Kidney (tissue), 22 donors: ENCODE results near the gene DOK3. TPM values are rescaled to one million over a fixed set of nuclear protein-coding genes. Genes with fewer than 3 reads are reported as not detected.
A peak's percentile ranks its signal among the peaks of the same experiment; 100 is the strongest.

Experiments used
- DNase-seq, 5 donors: peaks; one replicate each; pipeline ENCODE4 v3.0.0-alpha.2; 2013 to 2020
- FAIRE-seq: peaks from 2 replicates; lab custom pipeline; 2012; peaks lifted over from hg19 to GRCh38; lab: Jason Lieb, UNC
- H3K27ac ChIP-seq, 2 donors: one replicate each; pipeline ENCODE4 v1.7.0; 2013; ENCODE audit warnings: low read depth in 2 of 2, low read length in 2 of 2, inconsistent platforms in 1 of 2
- H3K27me3 ChIP-seq: one replicate; pipeline ENCODE4 v1.7.1; 2013; ENCODE audit warnings: low read length, inconsistent platforms; ENCODE audit not compliant: control insufficient read depth, insufficient read depth
- H3K36me3 ChIP-seq, 3 donors: one replicate each; pipeline versions ENCODE4 v1.7.0 to v1.7.1; 2013; ENCODE audit warnings: low read length in 3 of 3, control low read depth in 1 of 3, inconsistent platforms in 1 of 3; ENCODE audit not compliant: insufficient read depth in 3 of 3, control insufficient read depth in 2 of 3
- H3K4me1 ChIP-seq, 3 donors: one replicate each; pipeline versions ENCODE4 v1.7.0 to v1.7.1; 2013; ENCODE audit warnings: low read length in 3 of 3, inconsistent platforms in 1 of 3, low read depth in 1 of 3; ENCODE audit not compliant: control insufficient read depth in 2 of 3, insufficient read depth in 2 of 3
- H3K4me3 ChIP-seq, 3 donors: one replicate each; pipeline versions ENCODE4 v1.7.0 to v1.8.1; 2013; ENCODE audit warnings: low read length in 3 of 3, control low read depth in 1 of 3, inconsistent platforms in 1 of 3
- H3K9ac ChIP-seq, 3 donors: one replicate each; pipeline versions ENCODE4 v1.7.0 to v1.7.1; 2013; ENCODE audit warnings: low read length in 3 of 3, control low read depth in 1 of 3, inconsistent platforms in 1 of 3
- H3K9me3 ChIP-seq, 3 donors: one replicate each; pipeline versions ENCODE4 v1.7.0 to v1.7.1; 2013; ENCODE audit warnings: low read length in 3 of 3, control low read depth in 1 of 3, inconsistent platforms in 1 of 3; ENCODE audit not compliant: control insufficient read depth in 2 of 3, insufficient read depth in 1 of 3
- intact Hi-C: fragments of 100-400 bp; cut with DNase I; formaldehyde crosslinking; loops from one replicate; pipeline ENCODE4 v1.11.1; 2022
- long read RNA-seq, 10 donors: library from polyadenylated mRNA in 1 of 10; unstranded in 1 of 10; transcript quantifications; one replicate each; pipeline ENCODE4 v2.0.0 and lab custom pipeline, GENCODE V29; 2021 to 2026
- polyA plus RNA-seq: library from polyadenylated mRNA; stranded (reverse); fragments of 350-450 nt; fragmentation: Illumina TruSeq; extraction: RNeasy Lipid Tissue Mini Kit (QIAGEN cat#74804); gene quantifications from one replicate; pipeline ENCODE4 v1.2.3, GENCODE V29; 2014; ENCODE audit warnings: low read depth, low replicate concordance; ENCODE audit not compliant: insufficient read depth
- total RNA-seq: library from RNA; stranded (reverse); fragmentation: NEBNext Ultra II Directional; extraction: Animal tissue kit (Norgen Biotek cat#: 25700); gene quantifications from one replicate; pipeline ENCODE4 v1.2.1, GENCODE V29; 2021
- TF ChIP-seq, protein P1 (sequence below): IDR thresholded peaks from 3 replicates; pipeline ENCODE4 v1.5.1; 2012; ENCODE audit warnings: mild to moderate bottlenecking, moderate library complexity, borderline replicate concordance; ENCODE audit not compliant: insufficient read depth; ENCODE audit errors: extremely low read depth
- donor health status: control.
- donor health status: control.
- donor health status: control.
- donor health status: control.
- donor health status: control.
- donor health status: DM: yes; HTN: yes; CAD: no.
- donor health status: Normal renal cell carcinoma (clear cell type).

DOK3 gene, protein sequence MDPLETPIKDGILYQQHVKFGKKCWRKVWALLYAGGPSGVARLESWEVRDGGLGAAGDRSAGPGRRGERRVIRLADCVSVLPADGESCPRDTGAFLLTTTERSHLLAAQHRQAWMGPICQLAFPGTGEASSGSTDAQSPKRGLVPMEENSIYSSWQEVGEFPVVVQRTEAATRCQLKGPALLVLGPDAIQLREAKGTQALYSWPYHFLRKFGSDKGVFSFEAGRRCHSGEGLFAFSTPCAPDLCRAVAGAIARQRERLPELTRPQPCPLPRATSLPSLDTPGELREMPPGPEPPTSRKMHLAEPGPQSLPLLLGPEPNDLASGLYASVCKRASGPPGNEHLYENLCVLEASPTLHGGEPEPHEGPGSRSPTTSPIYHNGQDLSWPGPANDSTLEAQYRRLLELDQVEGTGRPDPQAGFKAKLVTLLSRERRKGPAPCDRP
- total RNA-seq, result 18.6 TPM
- 1.9 TPM for polyA plus RNA-seq
- long read RNA-seq, donor 1, result 0 reads
- long read RNA-seq, donor 2, result 0 reads
- long read RNA-seq, donor 3, result 0 reads
- long read RNA-seq, donor 4, result 0 reads
- long read RNA-seq, donor 5, result 0 reads
- long read RNA-seq, donor 6, result 0 reads
- long read RNA-seq, donor 7, partial matches to known transcripts, result 5 of 8 reads
- long read RNA-seq, donor 7, other reads (novel, unspliced or antisense), result 2 of 8 reads
- long read RNA-seq, donor 8, result 0 reads
- long read RNA-seq, donor 9, result 0 reads
- long read RNA-seq, donor 10, result 0 reads

DNA sequence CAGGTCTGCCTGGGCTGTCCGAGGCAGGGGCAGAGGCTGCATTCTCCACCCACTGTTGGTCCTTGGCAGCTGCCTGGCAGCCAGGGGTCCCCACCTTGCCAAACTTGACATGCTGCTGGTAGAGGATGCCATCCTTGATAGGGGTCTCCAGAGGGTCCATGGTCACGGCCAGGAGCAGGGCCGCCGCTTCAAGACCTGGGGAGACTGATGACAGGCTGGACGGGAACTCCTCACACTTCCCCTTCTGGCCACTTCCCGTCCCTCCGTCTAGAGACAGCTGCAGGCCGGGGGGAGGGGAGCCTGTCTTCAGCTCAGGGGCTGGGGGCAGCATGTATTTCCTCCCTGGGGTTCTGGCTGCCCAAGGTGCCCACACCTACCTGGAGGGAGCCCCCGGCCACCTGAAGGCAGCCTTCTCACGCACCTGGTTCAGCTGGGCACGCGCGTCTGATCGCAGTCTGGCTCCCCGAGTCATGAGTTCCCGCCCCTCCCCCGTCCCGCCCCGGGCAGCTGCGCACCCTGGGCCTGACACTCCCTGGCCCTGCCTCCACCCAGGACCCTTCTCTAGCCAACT, at the start of gene DOK3:
Gene DOK3, minus strand, starts transcription at position 446 of the 571 bp plus-strand sequence. Its CDS starts 286 bp downstream, at position 160.
- intact Hi-C loops, result no loop called here
- H3K9me3 ChIP-seq, result no peaks in the 10 kb centered on the region
- no peaks in the 10 kb centered on the region for H3K27me3 ChIP-seq
- TF ChIP-seq, protein P1, sequence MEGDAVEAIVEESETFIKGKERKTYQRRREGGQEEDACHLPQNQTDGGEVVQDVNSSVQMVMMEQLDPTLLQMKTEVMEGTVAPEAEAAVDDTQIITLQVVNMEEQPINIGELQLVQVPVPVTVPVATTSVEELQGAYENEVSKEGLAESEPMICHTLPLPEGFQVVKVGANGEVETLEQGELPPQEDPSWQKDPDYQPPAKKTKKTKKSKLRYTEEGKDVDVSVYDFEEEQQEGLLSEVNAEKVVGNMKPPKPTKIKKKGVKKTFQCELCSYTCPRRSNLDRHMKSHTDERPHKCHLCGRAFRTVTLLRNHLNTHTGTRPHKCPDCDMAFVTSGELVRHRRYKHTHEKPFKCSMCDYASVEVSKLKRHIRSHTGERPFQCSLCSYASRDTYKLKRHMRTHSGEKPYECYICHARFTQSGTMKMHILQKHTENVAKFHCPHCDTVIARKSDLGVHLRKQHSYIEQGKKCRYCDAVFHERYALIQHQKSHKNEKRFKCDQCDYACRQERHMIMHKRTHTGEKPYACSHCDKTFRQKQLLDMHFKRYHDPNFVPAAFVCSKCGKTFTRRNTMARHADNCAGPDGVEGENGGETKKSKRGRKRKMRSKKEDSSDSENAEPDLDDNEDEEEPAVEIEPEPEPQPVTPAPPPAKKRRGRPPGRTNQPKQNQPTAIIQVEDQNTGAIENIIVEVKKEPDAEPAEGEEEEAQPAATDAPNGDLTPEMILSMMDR, result no peak
- H3K4me3 ChIP-seq, result no peak within 1 kb of the TSS
- H3K27ac ChIP-seq, result no peak within 1 kb of the TSS
- no peak within 1 kb of the TSS for H3K9ac ChIP-seq
- DNase-seq (peak in 1 of 5 donors; percentile 72), FAIRE-seq (no peak)
- H3K36me3 ChIP-seq, result peaks cover 0 to 20% (median 13%) of the 10 kb centered on the region in 3 donors
- no peaks in the 10 kb centered on the region for H3K4me1 ChIP-seq

DNA sequence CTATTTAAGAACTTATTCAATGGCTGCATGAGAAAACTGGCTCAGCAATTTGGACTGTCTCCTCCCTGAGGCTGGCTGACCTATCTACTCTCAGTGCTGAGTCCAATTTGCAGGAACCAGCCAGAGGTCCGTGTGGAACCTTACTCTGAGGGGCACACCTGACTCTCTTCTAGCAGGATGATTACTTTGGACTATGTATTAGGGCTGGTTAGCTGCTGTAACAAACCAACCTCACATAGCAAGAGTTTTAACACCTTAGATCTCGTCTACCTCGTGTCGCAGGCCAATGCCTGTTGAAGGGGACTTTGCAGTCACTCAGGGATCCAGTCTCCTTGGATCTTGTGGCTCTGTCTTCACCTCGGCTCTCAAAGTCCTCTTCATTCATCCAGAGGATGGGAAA, 48.2 kb upstream of the DOK3 start:
- H3K9ac ChIP-seq, result no peak overlapping the region
- peaks cover 3 to 12% (median 10%) of the 10 kb centered on the region in 3 donors for H3K4me1 ChIP-seq
- H3K36me3 ChIP-seq, result peaks cover 0 to 1% (median 0%) of the 10 kb centered on the region in 3 donors
- intact Hi-C loops, result no loop called here
- no peak for DNase-seq
- H3K27me3 ChIP-seq, result no peaks in the 10 kb centered on the region
- TF ChIP-seq, protein P1, result no peak
- no peaks in the 10 kb centered on the region for H3K9me3 ChIP-seq
- H3K27ac ChIP-seq, result no peak overlapping the region
- no peak overlapping the region for H3K4me3 ChIP-seq
- FAIRE-seq, result no peak

DNA sequence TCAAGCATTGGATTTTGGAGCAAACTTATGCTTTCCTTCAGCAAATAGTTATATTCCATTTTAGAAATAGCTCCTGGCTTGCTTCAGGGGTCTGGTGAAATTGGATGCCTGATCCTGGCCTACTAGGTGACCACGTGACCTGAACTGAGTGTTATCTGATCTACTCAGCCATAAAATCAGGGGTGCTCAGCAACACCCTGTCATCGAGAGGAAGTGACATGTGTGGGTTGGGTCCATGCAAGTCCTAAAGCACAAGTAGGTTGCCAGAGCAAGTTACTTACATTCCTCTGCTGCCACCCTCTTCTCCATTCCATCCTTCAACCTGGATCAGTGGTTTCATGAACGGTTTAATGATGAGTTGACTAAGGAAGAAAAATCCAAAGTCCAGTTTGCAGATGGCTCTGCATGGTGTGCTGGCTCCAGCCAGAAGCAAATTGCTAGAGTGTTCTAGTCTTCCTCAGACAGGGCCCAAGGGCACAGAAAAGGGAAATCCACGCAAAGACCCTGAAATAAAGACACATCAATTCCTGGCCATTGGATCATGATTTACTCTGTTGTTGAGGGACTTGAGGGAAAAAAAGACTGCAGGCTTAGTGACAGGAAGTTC, 47.5 kb upstream of the DOK3 start:
- TF ChIP-seq, protein P1, result no peak
- Histone ChIP-seq H3K27ac (no peak overlapping the region), H3K9ac (no peak overlapping the region), H3K27me3 (no peaks in the 10 kb centered on the region), H3K4me1 (peaks cover 3 to 16% (median 15%) of the 10 kb centered on the region in 3 donors), H3K36me3 (peaks cover 0 to 8% (median 0%) of the 10 kb centered on the region in 3 donors), H3K9me3 (no peaks in the 10 kb centered on the region), H3K4me3 (no peak overlapping the region)
- no peak for FAIRE-seq
- peak in 4 of 5 donors; percentile 54 to 73 (median 56) for DNase-seq
- intact Hi-C loops, result no loop called here
